HG03442 (cell line): Measurements from ENCODE around the gene NLRC5.
A peak's percentile ranks its signal among the peaks of the same experiment; 100 is the strongest.
"Not testable (repeated sequence)": the region's sequence is repeated elsewhere in the genome, so short reads cannot be mapped to it uniquely, and the experiment has no call there.

ENCODE experiments used
- ATAC-seq: cut with Tn5 transposase; IDR thresholded peaks from one replicate; pipeline ENCODE4 v1.9.1; 2021; ENCODE audit warnings: mild to moderate bottlenecking, moderate library complexity; ENCODE audit not compliant: unreplicated experiment

NLRC5 gene

DNA sequence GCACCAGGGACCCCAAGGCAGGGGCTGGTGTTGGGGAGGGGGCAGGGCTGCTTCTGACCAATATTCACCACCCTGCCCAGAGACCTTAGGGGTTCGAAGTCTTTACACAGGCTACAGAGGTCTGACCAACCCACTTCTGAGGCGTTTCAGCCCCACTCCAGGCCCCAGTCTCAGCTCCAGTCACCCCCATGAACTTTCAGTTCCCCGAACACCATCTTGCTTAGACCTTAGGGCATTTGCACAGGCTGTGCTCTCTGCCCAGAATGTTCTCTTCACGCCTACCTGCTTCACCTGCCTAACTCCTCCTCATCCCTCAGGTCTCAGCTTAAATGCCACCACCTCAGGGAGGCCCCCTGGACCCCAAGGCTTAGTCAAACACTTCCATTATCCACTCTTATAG lies 77.3 kb downstream of the NLRC5 start:
- ATAC-seq = no peak

DNA sequence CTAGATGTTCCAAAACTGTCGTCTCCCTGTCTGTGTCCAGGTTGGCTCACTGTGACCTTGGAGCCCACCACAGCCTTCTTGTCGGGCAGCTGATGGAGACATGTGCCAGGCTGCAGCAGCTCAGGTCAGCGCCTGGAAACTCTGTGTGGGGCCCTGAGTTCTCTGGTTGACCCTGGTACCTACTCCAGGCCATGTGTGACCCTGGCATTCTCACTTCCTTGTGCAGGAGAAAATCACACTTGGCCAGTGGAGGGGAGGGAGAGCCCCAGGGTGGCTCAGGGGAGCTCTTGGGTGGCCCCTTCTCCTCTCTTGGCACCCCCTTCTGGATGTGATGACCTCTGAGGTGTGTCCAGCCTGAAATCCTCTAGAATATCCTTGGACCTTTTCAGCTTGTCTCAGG lies 78.0 kb downstream of the NLRC5 start:
- no peak for ATAC-seq

DNA sequence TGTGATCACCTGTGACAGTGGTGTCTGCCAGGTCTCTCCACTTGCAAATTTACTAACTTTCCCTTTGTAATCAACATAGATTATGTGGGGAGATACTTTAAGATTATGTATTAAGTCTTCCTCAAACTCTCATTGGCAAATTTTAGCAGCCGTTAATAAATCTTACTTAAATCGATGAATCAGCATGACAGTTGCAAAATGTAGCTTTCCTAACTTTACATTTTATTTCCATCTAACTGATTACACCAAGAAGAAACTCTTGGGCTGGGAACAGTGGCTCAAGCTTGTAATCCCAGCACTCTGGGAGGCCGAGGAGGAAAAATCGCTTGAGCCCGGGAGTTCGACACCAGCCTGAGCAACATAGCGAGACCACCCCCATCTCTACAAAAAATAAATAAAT lies 79.7 kb downstream of the NLRC5 start:
- ATAC-seq = no peak

DNA sequence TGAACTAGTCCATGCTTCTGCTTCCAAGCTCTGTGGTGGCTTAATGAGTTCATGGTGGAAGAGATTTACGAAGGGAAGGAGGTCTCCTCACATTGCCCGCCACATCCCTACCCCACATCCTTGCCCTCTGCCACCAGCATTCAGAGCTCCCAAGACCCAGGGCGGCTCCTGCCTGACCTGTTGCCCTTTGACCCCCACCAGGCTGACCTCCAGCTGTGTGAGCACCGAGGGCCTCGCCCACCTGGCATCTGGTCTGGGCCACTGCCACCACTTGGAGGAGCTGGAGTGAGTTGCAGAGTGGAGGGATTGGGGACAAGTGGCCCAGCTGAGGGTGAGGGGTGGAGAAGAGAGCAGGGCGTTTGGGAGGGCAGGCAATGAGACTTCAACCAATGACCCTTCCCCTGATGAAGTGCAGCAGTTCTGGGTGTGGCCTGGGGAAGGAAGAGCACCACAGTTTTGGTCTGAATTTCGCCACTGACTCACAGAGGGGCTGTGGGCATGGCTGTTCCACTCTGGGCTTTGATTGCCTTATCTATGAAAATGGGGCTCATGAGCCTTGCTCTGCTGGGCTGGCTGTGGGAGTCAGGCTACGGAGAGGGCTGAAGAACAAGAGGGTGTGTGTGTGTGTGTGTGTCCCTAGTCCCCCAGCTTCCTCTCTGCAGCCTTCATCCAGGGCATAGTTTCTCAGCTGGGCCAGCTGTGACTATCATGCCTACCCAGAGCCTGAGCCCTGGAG lies 80.4 kb downstream of the NLRC5 start:
- ATAC-seq = no peak

DNA sequence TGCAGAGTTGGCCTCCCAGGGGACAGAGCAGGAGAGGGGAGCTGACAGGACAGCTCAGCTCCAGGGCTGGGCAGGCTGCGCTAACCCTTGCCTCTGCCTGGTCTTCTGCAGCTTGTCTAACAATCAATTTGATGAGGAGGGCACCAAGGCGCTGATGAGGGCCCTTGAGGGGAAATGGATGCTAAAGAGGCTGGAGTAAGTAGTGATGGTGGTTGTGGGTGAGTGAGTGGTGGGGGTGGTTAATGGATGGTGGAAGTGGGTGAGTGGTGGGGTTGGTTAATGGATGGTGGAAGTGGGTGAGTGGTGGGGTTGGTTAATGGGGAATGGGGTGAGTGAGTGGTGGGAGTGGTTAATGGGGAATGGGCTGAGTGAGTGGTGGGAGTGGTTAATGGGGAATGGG lies 81.1 kb downstream of the NLRC5 start:
- no peak for ATAC-seq

DNA sequence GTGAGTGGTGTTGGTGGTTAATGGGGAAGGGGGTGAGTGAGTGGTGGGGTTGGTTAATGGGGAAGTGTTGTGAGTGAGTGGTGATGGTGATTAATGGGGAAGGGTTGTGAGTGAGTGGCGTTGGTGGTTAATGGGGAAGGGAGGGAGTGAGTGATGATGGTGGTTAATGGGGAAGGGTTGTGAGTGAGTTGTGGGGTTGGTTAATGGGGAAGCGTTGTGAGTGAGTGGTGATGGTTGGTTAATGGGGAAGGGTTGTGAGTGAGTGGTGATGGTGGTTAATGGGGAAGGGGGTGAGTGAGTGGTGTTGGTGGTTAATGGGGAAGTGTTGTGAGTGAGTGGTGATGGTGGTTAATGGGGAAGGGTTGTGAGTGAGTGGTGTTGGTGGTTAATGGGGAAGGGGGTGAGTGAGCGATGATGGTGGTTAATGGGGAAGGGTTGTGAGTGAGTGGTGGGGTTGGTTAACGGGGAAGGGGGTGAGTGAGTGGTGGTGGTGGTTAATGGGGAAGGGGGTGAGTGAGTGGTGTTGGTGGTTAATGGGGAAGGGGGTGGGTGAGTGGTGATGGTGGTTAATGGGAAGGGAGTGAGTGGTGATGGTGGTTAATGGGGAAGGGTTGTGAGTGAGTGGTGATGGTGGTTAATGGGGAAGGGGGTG lies 81.8 kb downstream of the NLRC5 start:
- not testable (repeated sequence) for ATAC-seq

DNA sequence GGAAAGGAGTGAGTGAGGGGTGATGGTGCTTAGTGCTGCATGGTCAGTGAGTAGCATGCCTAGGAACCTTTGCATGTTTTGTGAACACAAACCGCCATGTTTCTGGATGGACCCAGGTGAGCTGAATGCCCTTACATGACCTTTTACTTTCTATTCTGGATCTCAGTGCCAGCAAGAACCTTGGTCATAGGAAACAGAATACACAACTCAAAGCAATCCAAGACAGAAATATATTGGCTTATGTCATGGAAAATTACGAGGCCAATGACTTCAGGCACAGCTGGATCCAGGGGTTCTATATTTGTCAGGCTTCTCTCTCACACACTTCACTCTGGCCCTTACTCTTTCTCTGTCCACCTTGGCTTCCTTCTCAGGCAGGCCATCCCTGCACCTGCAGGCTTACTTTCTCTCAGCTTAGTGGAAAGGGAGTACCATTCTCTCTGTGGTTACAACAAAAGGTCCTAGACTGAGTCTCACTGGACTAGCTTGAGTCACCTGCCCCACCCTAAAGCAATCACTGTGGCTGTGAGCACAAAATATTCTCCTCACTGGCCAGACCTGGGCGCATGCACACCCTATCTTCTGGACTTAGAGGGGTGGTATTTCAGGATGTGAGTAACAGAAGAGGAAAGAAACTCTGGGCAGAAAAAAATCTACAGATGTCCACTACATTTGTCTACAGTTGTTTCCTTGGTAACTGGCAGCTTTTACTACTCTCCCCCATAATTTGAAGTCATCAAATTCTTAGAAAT lies 82.7 kb downstream of the NLRC5 start:
- ATAC-seq = no peak

DNA sequence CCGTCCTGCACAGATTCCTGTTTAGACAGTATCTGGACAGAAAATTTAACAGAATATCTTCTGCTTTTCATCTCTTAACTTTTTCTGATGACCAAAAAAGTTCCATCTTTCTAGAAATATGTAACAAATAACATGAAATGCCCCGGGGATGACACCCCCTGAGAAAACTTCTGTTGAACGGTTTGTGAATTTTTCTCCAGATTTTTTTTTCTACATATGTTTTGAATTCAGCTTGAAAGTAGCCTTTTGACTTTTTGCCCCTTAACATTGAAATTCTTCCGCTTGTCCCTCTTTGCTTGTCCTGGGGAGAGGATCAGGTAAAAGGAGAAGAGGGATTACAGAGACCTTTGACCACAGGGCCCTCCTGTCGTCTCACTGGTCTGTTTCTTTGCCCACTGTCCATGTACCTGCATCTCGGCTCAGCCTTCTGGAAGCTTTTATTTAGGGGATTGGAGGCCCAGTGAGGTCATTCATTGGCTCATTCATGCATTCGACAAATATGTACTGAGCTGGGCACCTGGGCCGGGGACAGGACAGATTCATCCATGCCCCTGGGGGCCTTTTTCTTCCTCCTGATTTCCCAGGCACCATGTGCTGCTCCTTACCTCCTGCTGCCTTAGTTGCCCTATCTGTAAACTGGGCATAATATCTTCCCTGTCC lies 83.4 kb downstream of the NLRC5 start:
- no peak for ATAC-seq

DNA sequence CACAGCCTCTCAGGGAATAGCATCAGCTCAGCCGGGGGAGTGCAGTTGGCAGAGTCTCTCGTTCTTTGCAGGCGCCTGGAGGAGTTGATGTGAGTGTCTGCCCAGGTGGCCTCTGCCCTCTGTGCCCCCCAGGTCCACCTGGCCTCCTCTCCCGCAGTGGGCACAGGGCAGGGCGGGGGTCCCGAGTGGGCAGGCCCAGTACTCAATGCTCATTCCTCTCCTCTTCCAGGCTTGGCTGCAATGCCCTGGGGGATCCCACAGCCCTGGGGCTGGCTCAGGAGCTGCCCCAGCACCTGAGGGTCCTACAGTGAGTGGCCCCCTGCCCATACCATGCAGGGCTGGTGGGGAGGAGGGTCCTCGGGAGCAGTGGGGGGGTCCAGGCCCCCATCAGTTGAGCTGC lies 88.4 kb downstream of the NLRC5 start:
- no peak for ATAC-seq

DNA sequence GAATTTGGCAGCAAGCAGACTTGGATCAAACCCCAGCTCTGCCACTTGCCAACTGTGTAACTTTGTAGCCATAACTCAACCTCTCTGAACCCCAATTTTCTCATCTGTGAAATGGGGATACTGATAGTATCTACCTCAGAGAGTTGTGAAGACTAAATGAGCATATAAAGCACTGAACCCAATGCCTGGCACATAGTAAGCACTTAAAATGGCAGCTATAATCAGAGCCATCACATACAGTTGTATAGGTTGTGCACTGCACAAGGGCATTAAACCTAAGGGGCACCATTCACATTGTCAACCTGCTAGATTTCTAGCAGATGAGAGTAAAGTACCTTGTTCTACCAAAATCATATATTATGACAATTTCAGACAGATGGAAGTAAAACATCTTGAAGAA lies 92.4 kb downstream of the NLRC5 start:
- no peak for ATAC-seq

DNA sequence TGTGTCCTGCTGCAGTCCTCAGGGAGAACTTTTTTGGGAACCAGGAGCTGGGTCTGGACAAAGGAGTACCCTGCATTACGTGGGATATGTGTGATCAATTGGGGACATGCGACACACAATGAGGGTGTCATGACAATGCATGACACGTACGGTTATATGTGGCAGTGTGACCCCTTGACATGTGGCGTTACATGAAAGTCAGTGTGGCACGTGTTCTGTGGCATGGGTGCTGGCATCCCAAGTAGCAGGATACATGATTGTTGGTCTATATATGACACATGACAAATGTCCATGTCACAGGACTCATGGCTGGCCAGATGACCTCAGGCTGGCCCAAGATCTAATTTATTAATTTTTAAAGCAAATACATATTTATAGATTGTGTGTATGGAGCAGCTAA lies 93.3 kb downstream of the NLRC5 start:
- no peak for ATAC-seq

DNA sequence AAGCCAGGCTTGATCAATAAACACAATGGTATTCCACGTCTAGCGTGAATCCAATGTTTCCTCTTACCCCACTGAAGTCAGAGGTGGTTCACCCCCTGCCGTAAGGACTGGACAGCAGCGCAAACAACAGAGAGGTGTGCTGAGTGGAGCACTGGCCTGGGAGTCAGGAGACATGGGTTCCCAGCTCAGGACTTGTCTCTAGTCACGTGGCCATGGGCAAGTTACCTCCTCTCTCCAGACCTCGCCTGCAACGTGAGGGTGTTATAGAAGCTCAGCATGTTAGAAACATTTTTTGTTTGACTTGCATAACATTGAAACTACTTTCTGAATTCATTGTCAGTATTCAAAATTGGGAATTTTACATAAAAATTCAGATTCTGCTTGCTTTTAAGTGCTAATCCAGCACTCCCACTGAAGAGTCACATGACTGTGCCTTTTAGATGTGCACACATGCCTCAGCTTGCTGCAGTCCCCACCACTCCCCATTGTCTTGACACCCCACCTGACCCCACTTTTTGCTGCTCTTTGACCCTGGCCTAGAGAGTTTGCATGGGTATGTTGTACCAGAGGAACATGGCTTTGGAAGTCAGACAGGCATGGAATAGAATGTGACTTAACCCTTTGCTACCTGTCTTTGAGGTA lies 94.2 kb downstream of the NLRC5 start:
- no peak for ATAC-seq

DNA sequence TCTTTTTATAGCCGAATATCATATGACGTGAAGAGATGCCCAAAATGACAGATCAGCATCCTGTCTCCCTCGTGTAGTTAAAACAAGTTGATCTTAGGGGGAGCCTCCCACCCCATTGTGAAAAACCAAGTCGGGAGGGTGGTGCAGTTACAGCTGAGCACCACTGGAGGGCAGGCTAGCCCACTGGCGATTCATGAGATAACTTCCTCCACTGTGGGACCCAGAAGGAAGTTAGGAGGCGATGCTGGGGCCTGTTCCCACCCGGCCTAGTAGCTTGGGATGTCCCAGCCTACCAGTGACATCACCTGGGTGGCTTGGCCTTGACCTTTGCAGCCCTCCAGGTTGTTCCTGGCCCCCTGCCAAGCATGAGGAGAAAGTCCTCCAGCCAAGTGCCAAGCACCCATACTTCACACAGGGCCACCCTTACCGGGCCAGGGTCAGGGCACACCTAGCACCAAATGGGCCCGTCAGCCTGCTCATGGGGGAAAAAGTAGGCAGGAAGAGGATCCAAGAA lies 95.0 kb downstream of the NLRC5 start:
- ATAC-seq = peak; percentile 54

DNA sequence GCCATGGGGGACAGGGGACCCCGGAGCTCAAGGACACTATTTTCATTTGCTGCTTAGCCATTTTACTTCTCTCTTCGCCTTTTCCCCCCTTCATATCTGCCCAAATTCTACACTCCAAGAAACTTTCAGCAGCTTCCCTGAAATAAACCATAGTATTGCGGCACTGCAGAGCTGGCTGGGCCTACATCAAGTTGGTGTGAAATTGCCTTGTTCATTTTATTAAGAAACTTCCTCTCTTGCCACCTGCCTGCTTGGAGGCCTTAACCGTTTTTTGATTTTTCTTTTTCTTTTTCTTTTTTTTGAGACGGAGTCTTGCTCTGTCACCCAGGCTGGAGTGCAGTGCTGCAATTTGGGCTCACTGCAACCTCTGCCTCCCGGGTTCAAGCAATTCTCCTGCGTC lies 95.6 kb downstream of the NLRC5 start:
- no peak for ATAC-seq

DNA sequence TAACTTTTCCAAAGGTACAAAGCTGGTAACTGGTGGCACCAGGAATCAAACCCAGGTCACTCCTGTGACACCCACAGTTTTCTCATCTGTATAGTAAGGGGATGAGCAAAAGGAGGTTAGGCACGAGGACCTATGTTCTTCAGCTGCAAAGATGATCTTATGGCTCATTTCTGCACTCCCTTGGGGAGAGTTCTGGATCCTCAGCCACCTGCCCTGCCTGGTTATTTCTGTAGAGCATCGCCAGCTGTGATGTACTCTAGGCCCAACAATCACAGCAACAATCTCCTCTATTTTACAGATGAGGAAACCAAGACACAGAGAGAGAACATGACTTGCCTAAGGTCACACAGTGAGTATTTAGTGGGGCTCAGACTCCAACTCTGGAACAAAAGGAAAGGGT lies 97.6 kb downstream of the NLRC5 start:
- no peak for ATAC-seq

DNA sequence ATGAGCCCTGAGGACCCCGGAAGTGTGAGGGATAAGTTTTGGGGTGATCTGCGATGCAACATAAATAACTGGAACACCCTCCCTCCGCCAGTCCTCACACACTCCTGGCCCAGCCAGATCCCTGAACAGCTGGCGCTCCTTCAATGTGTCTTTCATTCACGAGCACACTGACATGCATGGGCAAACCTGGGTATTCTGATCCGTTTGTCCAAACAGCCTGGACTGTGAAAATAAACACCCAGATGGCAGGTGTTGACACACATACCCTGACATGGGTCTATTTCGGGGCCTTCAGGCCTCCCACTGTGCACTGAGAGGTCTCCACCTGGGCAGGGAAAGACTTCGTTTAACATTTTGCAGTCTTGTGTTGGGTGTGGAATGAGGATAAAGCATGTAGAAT lies 100.0 kb downstream of the NLRC5 start:
- ATAC-seq = no peak

DNA sequence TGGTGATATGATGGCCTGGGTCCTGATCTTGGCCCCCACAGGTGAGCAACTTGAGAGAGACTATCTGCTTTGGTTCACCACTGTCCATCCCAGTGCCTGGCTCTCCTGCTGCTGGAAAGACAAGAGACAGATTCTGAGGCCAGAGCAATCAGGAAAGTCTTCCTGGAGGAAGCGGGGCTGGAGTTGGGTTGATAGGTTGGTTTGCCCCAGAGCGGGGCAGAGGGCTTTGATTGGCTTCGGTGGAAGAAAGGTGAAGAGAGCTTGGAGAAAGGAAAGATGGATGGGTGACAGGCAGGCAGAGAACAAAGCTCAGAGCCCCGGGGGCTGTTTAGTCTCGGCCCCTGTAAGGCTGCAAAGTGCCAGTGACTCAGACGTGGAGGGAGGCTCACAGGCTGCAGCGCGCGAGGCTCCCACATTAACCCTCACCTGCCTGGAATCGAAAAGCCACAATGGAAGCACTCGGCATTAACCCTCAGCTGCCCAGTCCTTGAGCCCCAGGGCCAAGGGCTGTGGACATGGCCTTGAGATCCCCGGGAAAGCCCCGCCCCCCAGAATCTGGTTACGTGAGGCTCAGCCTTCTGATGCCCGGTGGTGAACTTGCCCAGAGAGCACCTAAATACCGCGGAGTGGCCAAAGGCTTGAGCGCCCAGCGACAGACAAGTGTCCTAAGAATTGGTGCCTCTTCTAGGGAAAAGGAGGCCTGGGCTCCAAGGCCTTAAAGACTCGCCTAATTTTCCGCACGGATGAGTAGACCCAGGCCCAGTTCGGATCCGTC lies 102.0 kb downstream of the NLRC5 start:
- ATAC-seq = no peak

DNA sequence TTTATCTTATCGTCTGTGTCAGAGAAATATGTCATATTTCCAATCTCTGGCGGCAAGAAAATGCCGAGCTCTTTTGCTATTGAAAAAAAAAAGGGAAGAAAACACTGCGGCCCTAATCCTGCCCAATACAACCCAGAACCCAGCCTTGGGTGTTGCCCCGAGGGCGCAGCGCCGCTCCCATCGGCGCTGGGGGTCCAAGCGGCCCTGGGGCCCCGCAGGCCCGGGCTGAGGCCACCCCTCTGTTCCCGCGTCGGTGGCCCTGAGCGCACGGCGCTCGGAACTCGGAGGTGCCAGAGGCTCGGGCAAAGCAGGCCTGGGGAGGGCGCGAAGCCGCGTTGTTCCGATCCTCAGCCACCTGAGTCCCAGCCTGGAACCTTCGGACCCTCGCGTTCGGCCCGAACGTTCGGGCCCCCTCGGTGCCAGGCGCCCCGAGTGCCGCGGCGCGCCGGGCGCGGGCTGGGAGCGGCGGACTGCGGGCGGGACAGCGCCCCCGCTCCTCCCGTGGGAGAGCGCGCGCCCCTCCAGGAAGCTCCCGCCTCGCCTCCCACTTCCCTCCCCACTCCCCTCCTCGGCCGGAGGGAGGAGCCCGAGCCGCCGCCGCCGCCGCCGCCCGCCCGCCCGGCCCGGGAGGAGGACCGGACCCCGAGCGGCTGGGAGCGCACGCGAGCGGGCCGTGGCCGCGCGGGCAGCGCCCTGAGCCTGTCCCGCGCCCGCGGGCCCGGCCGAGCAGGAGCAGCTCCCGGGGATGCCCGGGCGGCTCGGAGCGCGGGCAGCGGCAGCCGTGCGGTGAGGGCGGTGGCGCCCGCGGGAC lies 102.8 kb downstream of the NLRC5 start, which contains the start of gene CPNE2:
TSS of gene CPNE2 (plus strand) at position 609 of the 811 bp plus-strand sequence. CDS start 18,160 bp downstream, outside the sequence.
- ATAC-seq = peak; percentile 40

DNA sequence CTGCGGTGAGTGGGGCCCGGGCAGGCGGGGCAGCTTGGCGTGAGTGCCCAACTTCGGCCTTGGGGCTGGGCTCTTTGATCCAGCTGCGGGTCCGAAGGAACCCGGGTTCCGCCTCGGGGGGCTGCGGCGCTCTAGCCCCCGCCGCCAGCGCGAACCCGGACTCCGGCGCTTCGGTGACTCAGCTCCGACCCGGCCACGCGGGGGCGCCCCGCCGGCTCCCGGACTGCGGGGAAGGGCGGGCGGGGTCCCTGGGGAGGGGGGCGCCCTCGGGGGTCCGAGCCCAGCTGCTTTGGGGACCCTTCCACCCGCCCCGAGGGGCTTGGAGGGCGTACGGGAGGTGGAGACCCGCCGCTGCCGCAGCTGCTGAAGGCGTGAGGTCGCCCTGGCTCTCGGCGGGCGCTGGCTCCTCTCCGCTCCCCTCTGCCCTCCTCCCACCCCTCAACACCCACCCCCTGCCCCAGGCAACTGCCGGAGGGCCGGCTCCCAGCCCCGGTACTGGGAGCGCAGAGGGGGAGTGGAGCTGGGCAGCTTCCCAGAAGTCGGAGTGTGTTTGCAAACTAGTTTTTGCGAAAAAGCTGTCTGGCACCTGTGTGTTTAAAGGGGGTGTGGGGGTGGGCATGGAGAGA lies 103.5 kb downstream of the NLRC5 start:
- peak; percentile 35 for ATAC-seq
